Measurements from ENCODE around the gene GALNT6.

Gene GALNT6

GRCh38 chr12:51335931-51336330 is 55.3 kb downstream of the GALNT6 start:
- in situ Hi-C loops (cut with MboI; ENCODE audit: low sequenced_read_pairs, unreplicated experiment) = no loop called here

GRCh38 chr12:51334764-51335163 is 56.4 kb downstream of the GALNT6 start:
- in situ Hi-C loops (cut with MboI; ENCODE audit: low sequenced_read_pairs, unreplicated experiment) = no loop called here
- no peak for DNase-seq (ENCODE audit: low spot score)

More at GRCh38 chr12:51335931-51336330, 55.3 kb downstream of the GALNT6 start:
- no peak for DNase-seq (ENCODE audit: low spot score)
- no peak for TF ChIP-seq CTCF (IDR thresholded peaks at IDR 0.05; ENCODE audit: borderline replicate concordance, control extremely low read depth, extremely low read depth, insufficient read depth, missing control alignments)

GRCh38 chr12:51333536-51333935 is 57.7 kb downstream of the GALNT6 start:
- no peak for TF ChIP-seq CTCF (IDR thresholded peaks at IDR 0.05; ENCODE audit: borderline replicate concordance, control extremely low read depth, extremely low read depth, insufficient read depth, missing control alignments)
- in situ Hi-C loops (cut with MboI; ENCODE audit: low sequenced_read_pairs, unreplicated experiment) = no loop called here
- DNase-seq (ENCODE audit: low spot score) = no peak

More at GRCh38 chr12:51334764-51335163, 56.4 kb downstream of the GALNT6 start:
- TF ChIP-seq CTCF (IDR thresholded peaks at IDR 0.05; ENCODE audit: borderline replicate concordance, control extremely low read depth, extremely low read depth, insufficient read depth, missing control alignments) = no peak

GRCh38 chr12:51330186-51330585 is 61.0 kb downstream of the GALNT6 start:
- DNase-seq (ENCODE audit: low spot score) = no peak
- in situ Hi-C loops (cut with MboI; ENCODE audit: low sequenced_read_pairs, unreplicated experiment) = no loop called here
- no peak for TF ChIP-seq CTCF (IDR thresholded peaks at IDR 0.05; ENCODE audit: borderline replicate concordance, control extremely low read depth, extremely low read depth, insufficient read depth, missing control alignments)

- in situ Hi-C loops (cut with MboI; ENCODE audit: low sequenced_read_pairs, unreplicated experiment) = no loop called here
- TF ChIP-seq CTCF (IDR thresholded peaks at IDR 0.05; ENCODE audit: borderline replicate concordance, control extremely low read depth, extremely low read depth, insufficient read depth, missing control alignments) = no peak
- DNase-seq (ENCODE audit: low spot score) = no peak
Observed at GRCh38 chr12:51329742-51330141, 61.5 kb downstream of the GALNT6 start.

GRCh38 chr12:51328587-51328986 is 62.6 kb downstream of the GALNT6 start:
- DNase-seq (ENCODE audit: low spot score) = no peak
- TF ChIP-seq CTCF (IDR thresholded peaks at IDR 0.05; ENCODE audit: borderline replicate concordance, control extremely low read depth, extremely low read depth, insufficient read depth, missing control alignments) = no peak
- in situ Hi-C loops (cut with MboI; ENCODE audit: low sequenced_read_pairs, unreplicated experiment) = no loop called here
